T-cell (primary cell): ENCODE data around the gene DUS2. TPM values are rescaled to one million over a fixed set of nuclear protein-coding genes. Genes with fewer than 3 reads are reported as not detected.
"Not testable (repeated sequence)": the region's sequence is repeated elsewhere in the genome, so short reads cannot be mapped to it uniquely, and the experiment has no call there.

Experiments
- ATAC-seq, 4 experiments: fragments of 200-7000 bp in 3 of 4; fragments of 150-1000 bp in 1 of 4; cut with Tn5 transposase; replicated peaks in 1 of 4; 1 replicate in 3 of 4; 2 replicates in 1 of 4; pipeline ENCODE4 v1.10.0; 2021; ENCODE audit warnings: moderate library complexity in 3 of 4, mild to moderate bottlenecking in 2 of 4, moderate number of reproducible peaks in 1 of 4
- CTCF ChIA-PET, 2 donors: fragments of 300-600 bp; sonication (Branson Sonifier 250); formaldehyde crosslinking; loops; one replicate each; lab custom pipeline; 2022; ENCODE audit warnings: antibody characterized with exemption in 2 of 2; lab: Charles Lee
- POLR2A ChIA-PET, 2 donors: fragments of 300-600 bp; sonication (Branson Sonifier 250); formaldehyde crosslinking; loops; one replicate each; lab custom pipeline; 2022; ENCODE audit warnings: antibody characterized with exemption in 2 of 2; lab: Charles Lee
- DNase-seq, 35 experiments: peaks; one replicate each; pipeline versions ENCODE4 v3.0.0 to v3.0.0-alpha.2; 2013 to 2023
- H3K27ac ChIP-seq: one replicate; pipeline ENCODE4 v1.5.1; 2013; ENCODE audit warnings: low read length
- H3K27me3 ChIP-seq, 2 experiments: replicated peaks in 1 of 2; 1 replicate in 1 of 2; 2 replicates in 1 of 2; pipeline versions ENCODE4 v1.6.1 to v1.7.0; 2013; ENCODE audit warnings: low read length in 1 of 2, mixed read lengths in 1 of 2; ENCODE audit not compliant: control insufficient read depth in 2 of 2, insufficient read depth in 2 of 2; ENCODE audit errors: extremely low read depth in 1 of 2
- H3K36me3 ChIP-seq, 2 donors: 1 replicate in 1 of 2; 2 replicates in 1 of 2; pipeline versions ENCODE4 v1.6.1 to v1.7.0; 2013; ENCODE audit warnings: low read length in 1 of 2; ENCODE audit not compliant: control insufficient read depth in 2 of 2, insufficient read depth in 1 of 2; ENCODE audit errors: extremely low read depth in 1 of 2
- H3K4me1 ChIP-seq, 2 experiments: 1 replicate in 1 of 2; 2 replicates in 1 of 2; pipeline versions ENCODE4 v1.6.1 to v1.7.0; 2013; ENCODE audit warnings: low read length in 2 of 2, mixed read lengths in 1 of 2; ENCODE audit not compliant: insufficient read depth in 2 of 2, control insufficient read depth in 1 of 2; ENCODE audit errors: extremely low read depth in 1 of 2
- H3K4me3 ChIP-seq, 2 donors: 1 replicate in 1 of 2; 2 replicates in 1 of 2; pipeline versions ENCODE4 v1.5.1 to v1.7.0; 2013; ENCODE audit warnings: mild to moderate bottlenecking in 2 of 2, low read length in 1 of 2, moderate library complexity in 1 of 2; ENCODE audit not compliant: control insufficient read depth in 1 of 2; ENCODE audit errors: extremely low read depth in 1 of 2
- H3K9me3 ChIP-seq: 2 replicates; pipeline ENCODE4 v1.7.0; 2013
- H3K27ac Mint-ChIP-seq, 2 donors: one replicate each; pipeline ENCODE4 v1.8.0; 2020 to 2021; ENCODE audit warnings: mild to moderate bottlenecking in 2 of 2, mixed read lengths in 2 of 2
- H3K27me3 Mint-ChIP-seq, 2 donors: one replicate each; pipeline ENCODE4 v1.8.0; 2021 to 2022; ENCODE audit warnings: mixed read lengths in 2 of 2
- H3K36me3 Mint-ChIP-seq: one replicate; pipeline ENCODE4 v1.8.0; 2021; ENCODE audit warnings: mixed read lengths
- H3K4me1 Mint-ChIP-seq, 3 donors: one replicate each; pipeline ENCODE4 v1.8.0; 2020 to 2022; ENCODE audit warnings: mixed read lengths in 3 of 3, mild to moderate bottlenecking in 1 of 3
- H3K4me3 Mint-ChIP-seq, 3 donors: one replicate each; pipeline ENCODE4 v1.8.0; 2020 to 2022; ENCODE audit warnings: mild to moderate bottlenecking in 3 of 3, mixed read lengths in 3 of 3, moderate library complexity in 3 of 3
- H3K9me3 Mint-ChIP-seq, 3 donors: one replicate each; pipeline ENCODE4 v1.8.0; 2020 to 2022; ENCODE audit warnings: mixed read lengths in 3 of 3
- WGBS: methylation state at CpG from one replicate; pipeline ENCODE4 v1.1.5; 2013; ENCODE audit warnings: missing lambda C conversion rate; ENCODE audit not compliant: insufficient coverage; 5-methylcytosine and 5-hydroxymethylcytosine counted together
- total RNA-seq, 35 experiments: library from RNA in 6 of 35; stranded (reverse) in 6 of 35; fragments of 120-200 nt in 1 of 35; gene quantifications; one replicate each; pipeline versions ENCODE4 v1.2.1 to v1.2.4 and lab custom pipeline; 2013 to 2026

Gene DUS2
- total RNA-seq, 5 donors from 2014 or later (not counting 1 experiment from before 2014, with no cell fraction given) = 14.5 to 19.4 (median 15.8) TPM

GRCh38 chr16:67995423-67995822 lies 27.7 kb upstream of the DUS2 start:
- no CpG with 5 or more reads among the region's 5 CpGs for WGBS
- Histone ChIP-seq H3K4me3 (no peak overlapping the region), H3K27ac (peak overlapping the region; percentile 36), H3K9me3 (no peaks in the 10 kb centered on the region), H3K4me1 (peaks cover 28 to 65% of the 10 kb centered on the region in 2 experiments), H3K27me3 (no peaks in the 10 kb centered on the region), H3K36me3 (peaks cover 6 to 7% of the 10 kb centered on the region in 2 donors)
- Mint-ChIP-seq H3K36me3 (peaks cover 14% of the 10 kb centered on the region), H3K9me3 (no peaks in the 10 kb centered on the region), H3K4me1 (peaks cover 35 to 69% (median 62%) of the 10 kb centered on the region in 3 donors), H3K27me3 (no peaks in the 10 kb centered on the region), H3K27ac (peak overlapping the region; percentile 94 to 96), H3K4me3 (peak overlapping the region; percentile 31 to 58 (median 36))
- DNase-seq (peak in 1 of 35 experiments; percentile 19), ATAC-seq (no peak)
- ChIA-PET POLR2A (no interaction called here), CTCF (interaction anchor here (0.5 to 1.3 kb wide), 3 partner anchors 11 to 45 kb away, joined by 3 to 8 read pairs (median 3); no protein-coding TSS in a partner anchor)

- H3K27ac Mint-ChIP-seq = peak overlapping the region; percentile 68 to 75
Measured at GRCh38 chr16:67996666-67997065, 26.4 kb upstream of the DUS2 start.

GRCh38 chr16:67998231-67998778 lies 24.8 kb upstream of the DUS2 start:
- not testable (repeated sequence) for H3K9me3 ChIP-seq, H3K27me3 Mint-ChIP-seq, H3K36me3 ChIP-seq, H3K9me3 Mint-ChIP-seq, DNase-seq, ATAC-seq, H3K27me3 ChIP-seq
- 96% methylated on average over 33 of the region's 36 CpGs for WGBS
- Histone ChIP-seq H3K4me1 (peaks cover 29 to 76% of the 10 kb centered on the region in 2 experiments), H3K4me3 (peak overlapping the region in 1 of 2 donors; percentile 58), H3K27ac (peak overlapping the region; percentile 72)
- peaks cover 11% of the 10 kb centered on the region for H3K36me3 Mint-ChIP-seq
- peak overlapping the region; percentile 81 to 90 (median 88) for H3K4me3 Mint-ChIP-seq
- POLR2A ChIA-PET = interaction anchor here (0.7 to 1.2 kb wide), 2 partner anchors 11 to 24 kb away, joined by 3 to 4 read pairs; no protein-coding TSS in a partner anchor
- peaks cover 48 to 74% (median 69%) of the 10 kb centered on the region in 3 donors for H3K4me1 Mint-ChIP-seq
- peak overlapping the region; percentile 96 for H3K27ac Mint-ChIP-seq
- CTCF ChIA-PET = interaction anchor here (0.6 to 1.3 kb wide), 8 partner anchors 17 to 114 kb away, joined by 3 to 7 read pairs (median 3); partner anchors contain the start of genes DDX28 (in 1 of the 2) and DUS2 (in 1 of the 2)

More at GRCh38 chr16:67996666-67997065, 26.4 kb upstream of the DUS2 start:
- Histone ChIP-seq H3K27me3 (no peaks in the 10 kb centered on the region), H3K27ac (no peak overlapping the region), H3K9me3 (no peaks in the 10 kb centered on the region), H3K4me1 (peaks cover 31 to 77% of the 10 kb centered on the region in 2 experiments), H3K4me3 (no peak overlapping the region), H3K36me3 (peaks cover 2 to 4% of the 10 kb centered on the region in 2 donors)
- no peaks in the 10 kb centered on the region for H3K27me3 Mint-ChIP-seq
- ATAC-seq = no peak
- POLR2A ChIA-PET = no interaction called here
- no peaks in the 10 kb centered on the region for H3K9me3 Mint-ChIP-seq
- no peak overlapping the region for H3K4me3 Mint-ChIP-seq
- no peak for DNase-seq
- peaks cover 13% of the 10 kb centered on the region for H3K36me3 Mint-ChIP-seq
- peaks cover 45 to 77% (median 73%) of the 10 kb centered on the region in 3 donors for H3K4me1 Mint-ChIP-seq
- 100% methylated on average over 4 of the region's 5 CpGs for WGBS
- CTCF ChIA-PET = interaction anchor here (0.6 to 0.7 kb wide), 3 partner anchors 69 to 523 kb away, joined by 3 to 4 read pairs (median 3); no protein-coding TSS in a partner anchor

- H3K9me3 ChIP-seq, H3K27me3 Mint-ChIP-seq, H3K9me3 Mint-ChIP-seq, H3K27me3 ChIP-seq, H3K36me3 ChIP-seq: not testable (repeated sequence)
- ChIA-PET POLR2A (interaction anchor here (0.5 to 1.2 kb wide), 5 partner anchors 12 to 968 kb away, joined by 3 to 12 read pairs (median 3); no protein-coding TSS in a partner anchor), CTCF (interaction anchor here (0.6 to 1.3 kb wide), 9 partner anchors 16 to 114 kb away, joined by 3 to 7 read pairs (median 3); partner anchors contain the start of genes DDX28 (in 1 of the 2) and DUS2 (in 1 of the 2))
- peak within 1 kb of the TSS; percentile 96 for H3K27ac Mint-ChIP-seq
- peaks cover 22 to 71% of the 10 kb centered on the region in 2 experiments for H3K4me1 ChIP-seq
- peak; percentile 31 to 77 (median 53) for DNase-seq
- ATAC-seq = peak; percentile 88 to 96 (median 96)
- peak within 1 kb of the TSS; percentile 81 to 90 (median 88) for H3K4me3 Mint-ChIP-seq
- H3K4me3 ChIP-seq = peak within 1 kb of the TSS; percentile 51 to 58
- H3K27ac ChIP-seq = peak within 1 kb of the TSS; percentile 72
- peaks cover 11% of the 10 kb centered on the region for H3K36me3 Mint-ChIP-seq
- WGBS = 4% methylated on average over 8 of the region's 18 CpGs
- H3K4me1 Mint-ChIP-seq = peaks cover 42 to 71% (median 65%) of the 10 kb centered on the region in 3 donors
Measured at GRCh38 chr16:67998779-67999688, 24.1 kb upstream of the DUS2 start, which contains the start of gene DPEP2. Gene DPEP2, minus strand, starts transcription at chr16:67999484. Its CDS starts 6,272 bp downstream, at chr16:67993212.

GRCh38 chr16:67999985-68000384 lies 23.1 kb upstream of the DUS2 start:
- no CpG with 5 or more reads among the region's 2 CpGs for WGBS
- peaks cover 18 to 72% of the 10 kb centered on the region in 2 experiments for H3K4me1 ChIP-seq
- ATAC-seq (peak; percentile 3 to 35 (median 18)), DNase-seq (peak in 2 of 35 experiments; percentile 14 to 15)
- H3K36me3 ChIP-seq = no peaks in the 10 kb centered on the region
- H3K9me3 ChIP-seq = no peaks in the 10 kb centered on the region
- no peaks in the 10 kb centered on the region for H3K9me3 Mint-ChIP-seq
- H3K27ac ChIP-seq = peak overlapping the region; percentile 72
- peak overlapping the region; percentile 81 to 90 (median 88) for H3K4me3 Mint-ChIP-seq
- peaks cover 11% of the 10 kb centered on the region for H3K36me3 Mint-ChIP-seq
- no peaks in the 10 kb centered on the region for H3K27me3 ChIP-seq
- no peaks in the 10 kb centered on the region for H3K27me3 Mint-ChIP-seq
- peaks cover 40 to 71% (median 68%) of the 10 kb centered on the region in 3 donors for H3K4me1 Mint-ChIP-seq
- H3K27ac Mint-ChIP-seq = peak overlapping the region; percentile 96
- peak overlapping the region; percentile 25 to 51 for H3K4me3 ChIP-seq
- POLR2A ChIA-PET = interaction anchor here (0.6 kb wide), 2 partner anchors 462 to 487 kb away, joined by 3 to 4 read pairs; no protein-coding TSS in a partner anchor
- CTCF ChIA-PET = interaction anchor here in 1 of 2 donors (0.9 kb wide), 1 partner anchor 8 kb away, joined by 4 read pairs; no protein-coding TSS in a partner anchor
